Keratinocyte (primary cell): ENCODE results near the gene STXBP1. TPM values are rescaled to one million over a fixed set of nuclear protein-coding genes. Genes with fewer than 3 reads are reported as not detected.

Source experiments
- DNase-seq: peaks from one replicate; pipeline ENCODE4 v3.0.0-alpha.2; 2011; ENCODE audit warnings: low read depth, missing footprints, low spot score
- FAIRE-seq: peaks from 2 replicates; lab custom pipeline; 2011; peaks lifted over from hg19 to GRCh38; lab: Jason Lieb, UNC
- H2AFZ ChIP-seq: 2 replicates; pipeline ENCODE4 v1.6.0; 2012; ENCODE audit warnings: low read length, control low read depth, inconsistent platforms; ENCODE audit not compliant: control insufficient read depth
- H3K27ac ChIP-seq: 2 replicates; pipeline ENCODE4 v1.5.1; 2011; ENCODE audit warnings: low read length; ENCODE audit not compliant: control insufficient read depth, insufficient read depth
- H3K27me3 ChIP-seq: 3 replicates; pipeline ENCODE4 v1.6.0; 2011; ENCODE audit warnings: low read length; ENCODE audit not compliant: control insufficient read depth, insufficient read depth; ENCODE audit errors: extremely low read depth
- H3K36me3 ChIP-seq, 2 experiments: 2 replicates in 1 of 2; 3 replicates in 1 of 2; pipeline ENCODE4 v1.5.1; 2011; ENCODE audit warnings: low read length in 2 of 2, mild to moderate bottlenecking in 1 of 2; ENCODE audit not compliant: control insufficient read depth in 2 of 2, insufficient read depth in 2 of 2; ENCODE audit errors: extremely low read depth in 1 of 2
- H3K4me1 ChIP-seq: 3 replicates; pipeline ENCODE4 v1.5.1; 2011; ENCODE audit warnings: low read length; ENCODE audit not compliant: control insufficient read depth, insufficient read depth; ENCODE audit errors: extremely low read depth
- H3K4me2 ChIP-seq: 3 replicates; pipeline ENCODE4 v1.6.0; 2011; ENCODE audit warnings: low read depth, low read length; ENCODE audit not compliant: control insufficient read depth, insufficient read depth; ENCODE audit errors: extremely low read depth
- H3K4me3 ChIP-seq, 3 experiments: fragments of 200-600 bp in 1 of 3; sonication (generic) in 1 of 3; 2 replicates in 2 of 3; 3 replicates in 1 of 3; pipeline ENCODE4 v1.5.1; 2011 to 2016; ENCODE audit warnings: low read length in 3 of 3, mild to moderate bottlenecking in 3 of 3, control low read depth in 2 of 3, inconsistent platforms in 1 of 3, low read depth in 1 of 3, mixed read lengths in 1 of 3, mixed run types in 1 of 3, moderate library complexity in 1 of 3; ENCODE audit not compliant: control insufficient read depth in 2 of 3, insufficient read depth in 2 of 3; ENCODE audit errors: extremely low read depth in 1 of 3
- H3K79me2 ChIP-seq: 2 replicates; pipeline ENCODE4 v1.6.0; 2012; ENCODE audit warnings: low read length; ENCODE audit not compliant: control insufficient read depth, insufficient read depth
- H3K9ac ChIP-seq: 3 replicates; pipeline ENCODE4 v1.6.0; 2011; ENCODE audit warnings: low read length; ENCODE audit not compliant: control insufficient read depth, insufficient read depth; ENCODE audit errors: extremely low read depth
- H3K9me1 ChIP-seq: 3 replicates; pipeline ENCODE4 v1.6.0; 2011; ENCODE audit warnings: low read length; ENCODE audit not compliant: control insufficient read depth, insufficient read depth; ENCODE audit errors: extremely low read depth
- H3K9me3 ChIP-seq: 2 replicates; pipeline ENCODE4 v1.5.1; 2012; ENCODE audit warnings: low read depth, low read length; ENCODE audit not compliant: control insufficient read depth
- H4K20me1 ChIP-seq: 3 replicates; pipeline ENCODE4 v1.6.0; 2011; ENCODE audit warnings: low read length; ENCODE audit not compliant: control insufficient read depth, insufficient read depth; ENCODE audit errors: extremely low read depth
- EZH2 ChIP-seq: IDR thresholded peaks from one replicate; pipeline ENCODE4 v1.6.1; 2012; ENCODE audit warnings: inconsistent platforms, mild to moderate bottlenecking, low read length, moderate library complexity
- dilution Hi-C: fragments of 300-500 bp; cut with MboI; formaldehyde crosslinking; loops from one replicate; pipeline ENCODE4 v1.7.0; 2020; ENCODE audit warnings: low sequenced_read_pairs; ENCODE audit not compliant: extremely low pct_ligation_motif_present
- polyA plus RNA-seq, 5 experiments: library from polyadenylated mRNA; depleted of rRNA in 3 of 5; stranded (reverse) in 3 of 5; stranded (forward) in 1 of 5; unstranded in 1 of 5; fragments of >200 nt; gene quantifications; 1 replicate in 1 of 5; 2 replicates in 3 of 5; 3 replicates in 1 of 5; pipeline versions ENCODE4 v1.2.1 to v1.2.3, GENCODE V29; 2011 to 2012; ENCODE audit warnings: missing spikeins in 2 of 5, low read depth in 1 of 5, low replicate concordance in 1 of 5
- TF ChIP-seq, protein P1 (sequence below), 3 experiments: IDR thresholded peaks in 1 of 3; conservative IDR thresholded peaks in 1 of 3; optimal IDR thresholded peaks in 1 of 3; 2 replicates in 2 of 3; 3 replicates in 1 of 3; pipeline versions ENCODE3 to v1.5.1; 2011; ENCODE audit warnings: low read length in 3 of 3, mild to moderate bottlenecking in 3 of 3, moderate library complexity in 2 of 3, control low read depth in 1 of 3, inconsistent platforms in 1 of 3; ENCODE audit not compliant: insufficient read depth in 2 of 3; ENCODE audit errors: extremely low read depth in 1 of 3

The STXBP1 gene
- polyA plus RNA-seq, 1 donor (not counting 4 experiments of a cell fraction or from before 2014, with no cell fraction given), result 17.1 TPM

GRCh38 chr9:127698985-127699670 lies 87.1 kb downstream of the STXBP1 start:
- Histone ChIP-seq H4K20me1 (no peaks in the 10 kb centered on the region), H3K36me3 (no peaks in the 10 kb centered on the region), H3K4me1 (peaks cover 4% of the 10 kb centered on the region), H3K9ac (peak overlapping the region; percentile 70), H3K27me3 (no peaks in the 10 kb centered on the region), H2AFZ (peak overlapping the region; percentile 91), H3K27ac (peak overlapping the region; percentile 15), H3K9me3 (no peaks in the 10 kb centered on the region), H3K9me1 (no peaks in the 10 kb centered on the region), H3K4me3 (peak overlapping the region; percentile 18 to 54 (median 30)), H3K4me2 (peak overlapping the region; percentile 68), H3K79me2 (no peaks in the 10 kb centered on the region)
- FAIRE-seq (peak; percentile 69), DNase-seq (peak; percentile 87)
- dilution Hi-C loops, result no loop called here
- TF ChIP-seq, protein P1, sequence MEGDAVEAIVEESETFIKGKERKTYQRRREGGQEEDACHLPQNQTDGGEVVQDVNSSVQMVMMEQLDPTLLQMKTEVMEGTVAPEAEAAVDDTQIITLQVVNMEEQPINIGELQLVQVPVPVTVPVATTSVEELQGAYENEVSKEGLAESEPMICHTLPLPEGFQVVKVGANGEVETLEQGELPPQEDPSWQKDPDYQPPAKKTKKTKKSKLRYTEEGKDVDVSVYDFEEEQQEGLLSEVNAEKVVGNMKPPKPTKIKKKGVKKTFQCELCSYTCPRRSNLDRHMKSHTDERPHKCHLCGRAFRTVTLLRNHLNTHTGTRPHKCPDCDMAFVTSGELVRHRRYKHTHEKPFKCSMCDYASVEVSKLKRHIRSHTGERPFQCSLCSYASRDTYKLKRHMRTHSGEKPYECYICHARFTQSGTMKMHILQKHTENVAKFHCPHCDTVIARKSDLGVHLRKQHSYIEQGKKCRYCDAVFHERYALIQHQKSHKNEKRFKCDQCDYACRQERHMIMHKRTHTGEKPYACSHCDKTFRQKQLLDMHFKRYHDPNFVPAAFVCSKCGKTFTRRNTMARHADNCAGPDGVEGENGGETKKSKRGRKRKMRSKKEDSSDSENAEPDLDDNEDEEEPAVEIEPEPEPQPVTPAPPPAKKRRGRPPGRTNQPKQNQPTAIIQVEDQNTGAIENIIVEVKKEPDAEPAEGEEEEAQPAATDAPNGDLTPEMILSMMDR (optimal IDR thresholded peaks at IDR 0.05 in 1 of 3, IDR thresholded peaks at IDR 0.05 in 1 of 3, conservative IDR thresholded peaks at IDR 0.05 in 1 of 3; ENCODE audit: extremely low read depth in 1 of 3, insufficient read depth in 2 of 3, low read length in 3 of 3), result peak in 1 of 3 experiments; percentile 3
- no peak for TF ChIP-seq EZH2

DNA sequence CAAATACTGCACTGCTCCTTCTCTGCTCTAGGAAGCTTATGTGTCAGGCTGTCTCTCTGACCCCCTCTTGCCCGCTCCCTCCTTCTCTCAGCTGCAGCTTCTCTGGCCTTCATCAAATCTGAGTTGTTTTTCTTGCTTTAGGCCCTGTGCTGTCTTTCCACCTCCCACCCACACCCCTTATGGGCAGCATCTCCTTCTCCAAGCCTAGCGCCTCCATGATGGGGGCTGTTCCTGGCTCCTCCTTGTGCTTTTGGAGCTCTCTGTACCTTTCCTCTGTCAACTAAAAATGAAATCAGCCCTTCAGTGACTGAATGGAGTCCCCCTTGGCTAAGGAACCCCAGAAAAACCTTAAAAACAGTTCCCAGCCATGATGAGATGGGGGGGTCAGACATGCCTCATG lies 88.1 kb downstream of the STXBP1 start:
- H3K27ac ChIP-seq, result no peak overlapping the region

More for the DNA sequence above, 88.1 kb downstream of the STXBP1 start:
- no peaks in the 10 kb centered on the region for H3K27me3 ChIP-seq
- H3K4me1 ChIP-seq, result peaks cover 4% of the 10 kb centered on the region
- no peaks in the 10 kb centered on the region for H3K9me3 ChIP-seq
- no peak overlapping the region for H2AFZ ChIP-seq
- dilution Hi-C loops, result no loop called here
- no peaks in the 10 kb centered on the region for H4K20me1 ChIP-seq
- DNase-seq, result no peak
- no peaks in the 10 kb centered on the region for H3K36me3 ChIP-seq
- no peak overlapping the region for H3K4me3 ChIP-seq
- no peak overlapping the region for H3K9ac ChIP-seq
- no peak for FAIRE-seq
- H3K4me2 ChIP-seq, result no peak overlapping the region
- H3K79me2 ChIP-seq, result no peaks in the 10 kb centered on the region
- no peaks in the 10 kb centered on the region for H3K9me1 ChIP-seq
- TF ChIP-seq, protein P1 (optimal IDR thresholded peaks at IDR 0.05 in 1 of 3, IDR thresholded peaks at IDR 0.05 in 1 of 3, conservative IDR thresholded peaks at IDR 0.05 in 1 of 3; ENCODE audit: extremely low read depth in 1 of 3, insufficient read depth in 2 of 3, low read length in 3 of 3), result no peak
- TF ChIP-seq EZH2, result no peak
